IMR-90 (cell line): ENCODE results near the gene ASPN. TPM values are rescaled to one million over a fixed set of nuclear protein-coding genes. Genes with fewer than 3 reads are reported as not detected.

ENCODE experiments used
- ATAC-seq: fragments of 200-7000 bp; cut with Tn5 transposase; 2 replicates; pipeline ENCODE4 v1.9.1; 2020; ENCODE audit warnings: low read depth, mild to moderate bottlenecking, moderate library complexity
- BruUV-seq: library from RNA; stranded (reverse); fragments of 400-500 nt; replicated peaks from 2 replicates; lab custom pipeline; 2021; lab: Mats Ljungman, UMichigan
- CTCF ChIA-PET: fragments of 300-600 bp; formaldehyde crosslinking; extraction: SDS; loops from one replicate; lab custom pipeline; 2021; ENCODE audit warnings: antibody characterized with exemption; lab: Yijun Ruan, JAX
- POLR2A ChIA-PET: fragments of 300-600 bp; sonication (Branson Sonifier 250); formaldehyde crosslinking; loops from one replicate; lab custom pipeline; 2022; ENCODE audit warnings: antibody characterized with exemption; ENCODE audit not compliant: unreplicated experiment; lab: Charles Lee
- DNase-seq: peaks from one replicate; pipeline ENCODE4 v3.0.0; 2013
- H2AFZ ChIP-seq: replicated peaks from 2 replicates; pipeline ENCODE3; 2013; ENCODE audit warnings: low read length, mild to moderate bottlenecking; ENCODE audit not compliant: poor library complexity
- H2AK5ac ChIP-seq: 2 replicates; pipeline ENCODE4 v1.6.1; 2013; ENCODE audit warnings: low read depth, low read length, inconsistent platforms
- H2AK9ac ChIP-seq: replicated peaks from 2 replicates; pipeline ENCODE3; 2013; ENCODE audit warnings: mild to moderate bottlenecking, low read depth, low read length, moderate library complexity; ENCODE audit not compliant: poor library complexity
- H2BK120ac ChIP-seq: 2 replicates; pipeline ENCODE4 v1.6.1; 2013; ENCODE audit warnings: low read depth, low read length, inconsistent platforms
- H2BK15ac ChIP-seq: 3 replicates; pipeline ENCODE4 v1.6.1; 2013; ENCODE audit warnings: low read depth, low read length, inconsistent platforms
- H2BK20ac ChIP-seq: 2 replicates; pipeline ENCODE4 v1.6.1; 2013; ENCODE audit warnings: low read depth, mild to moderate bottlenecking, inconsistent platforms, low read length, moderate library complexity
- H2BK5ac ChIP-seq: 2 replicates; pipeline ENCODE4 v1.6.1; 2013; ENCODE audit warnings: mild to moderate bottlenecking, low read depth, low read length, inconsistent platforms; ENCODE audit not compliant: poor library complexity, severe bottlenecking
- H3K14ac ChIP-seq: replicated peaks from 2 replicates; pipeline ENCODE4 v1.6.1; 2013; ENCODE audit warnings: low read depth, low read length, inconsistent platforms
- H3K18ac ChIP-seq: 2 replicates; pipeline ENCODE4 v1.6.1; 2013; ENCODE audit warnings: low read depth, low read length, control low read depth
- H3K23ac ChIP-seq: 2 replicates; pipeline ENCODE4 v1.6.1; 2013; ENCODE audit warnings: low read depth, low read length, inconsistent platforms
- H3K27ac ChIP-seq: 2 replicates; pipeline ENCODE4 v1.5.1; 2013; ENCODE audit warnings: mild to moderate bottlenecking, control low read depth, low read length; ENCODE audit not compliant: insufficient read depth
- H3K27me3 ChIP-seq: 2 replicates; pipeline ENCODE4 v1.6.1; 2013; ENCODE audit warnings: low read length; ENCODE audit not compliant: control insufficient read depth, insufficient read depth
- H3K36me3 ChIP-seq: 2 replicates; pipeline ENCODE4 v1.6.1; 2013; ENCODE audit warnings: low read length, mixed read lengths; ENCODE audit not compliant: control insufficient read depth, insufficient read depth
- H3K4ac ChIP-seq: 2 replicates; pipeline ENCODE4 v1.6.1; 2013; ENCODE audit warnings: low read depth, low read length, inconsistent platforms
- H3K4me1 ChIP-seq: 2 replicates; pipeline ENCODE4 v1.6.1; 2013; ENCODE audit warnings: low read length, mixed read lengths; ENCODE audit not compliant: control insufficient read depth, insufficient read depth
- H3K4me2 ChIP-seq: 2 replicates; pipeline ENCODE4 v1.6.1; 2013; ENCODE audit warnings: low read depth, mild to moderate bottlenecking, control low read depth, low read length, moderate library complexity
- H3K4me3 ChIP-seq: 2 replicates; pipeline ENCODE4 v1.5.1; 2013; ENCODE audit warnings: low read depth, mild to moderate bottlenecking, control low read depth, low read length, moderate library complexity; ENCODE audit not compliant: insufficient read depth
- H3K56ac ChIP-seq: 2 replicates; pipeline ENCODE4 v1.6.1; 2013; ENCODE audit warnings: low read length, inconsistent platforms; ENCODE audit not compliant: insufficient read depth; ENCODE audit errors: extremely low read depth
- H3K79me1 ChIP-seq, 2 experiments: 2 replicates each; pipeline ENCODE4 v1.6.1; 2013; ENCODE audit warnings: low read length in 2 of 2, inconsistent platforms in 1 of 2, low read depth in 1 of 2
- H3K9ac ChIP-seq: 2 replicates; pipeline ENCODE4 v1.6.1; 2013; ENCODE audit warnings: low read depth, low read length, control low read depth
- H3K9me1 ChIP-seq: 2 replicates; pipeline ENCODE4 v1.6.1; 2013; ENCODE audit warnings: low read length, inconsistent platforms; ENCODE audit not compliant: insufficient read depth
- H3K9me3 ChIP-seq: 2 replicates; pipeline ENCODE4 v1.6.1; 2013; ENCODE audit warnings: low read length; ENCODE audit not compliant: control insufficient read depth, insufficient read depth
- H4K20me1 ChIP-seq: 2 replicates; pipeline ENCODE4 v1.6.1; 2013; ENCODE audit warnings: low read length, inconsistent platforms; ENCODE audit not compliant: insufficient read depth
- H4K5ac ChIP-seq: 2 replicates; pipeline ENCODE4 v1.6.1; 2013; ENCODE audit warnings: mild to moderate bottlenecking, low read depth, low read length, control low read depth
- H4K8ac ChIP-seq, 2 experiments: 2 replicates each; pipeline ENCODE4 v1.6.1; 2013; ENCODE audit warnings: low read depth in 2 of 2, low read length in 2 of 2, control low read depth in 1 of 2, inconsistent platforms in 1 of 2
- H4K91ac ChIP-seq: 2 replicates; pipeline ENCODE4 v1.6.1; 2013; ENCODE audit warnings: low read depth, low read length, inconsistent platforms; ENCODE audit not compliant: insufficient read depth
- BHLHE40 ChIP-seq: fragments of 150-350 bp; IDR thresholded peaks from 2 replicates; pipeline ENCODE4 v1.6.1; 2016; ENCODE audit warnings: mild to moderate bottlenecking, low read depth, low read length
- CEBPB ChIP-seq: IDR thresholded peaks from 2 replicates; pipeline ENCODE4 v1.6.1; 2012; ENCODE audit warnings: low read depth, low read length, improper control_type of control experiment
- CHD1 ChIP-seq: IDR thresholded peaks from 2 replicates; pipeline ENCODE4 v1.6.1; 2012; ENCODE audit warnings: low read depth, low read length, improper control_type of control experiment
- CTCF ChIP-seq: conservative IDR thresholded peaks from 2 replicates; pipeline ENCODE4 v1.5.1; 2012; ENCODE audit warnings: mild to moderate bottlenecking, low read depth, low read length, improper control_type of control experiment
- FOS ChIP-seq: fragments of 150-350 bp; IDR thresholded peaks from 2 replicates; pipeline ENCODE4 v1.6.1; 2016; ENCODE audit warnings: low read depth, low read length
- MAFK ChIP-seq: IDR thresholded peaks from 2 replicates; pipeline ENCODE4 v1.6.1; 2012; ENCODE audit warnings: low read depth, low read length, improper control_type of control experiment
- POLR2A ChIP-seq: IDR thresholded peaks from 2 replicates; pipeline ENCODE4 v1.6.1; 2012; ENCODE audit warnings: mild to moderate bottlenecking, low read depth, low read length
- RAD21 ChIP-seq: IDR thresholded peaks from 2 replicates; pipeline ENCODE4 v1.6.1; 2012; ENCODE audit warnings: low read length, improper control_type of control experiment
- RFX5 ChIP-seq: IDR thresholded peaks from 2 replicates; pipeline ENCODE4 v1.8.0; 2012; ENCODE audit warnings: low read depth, mild to moderate bottlenecking, low read length, moderate library complexity
- USF2 ChIP-seq: fragments of 150-350 bp; IDR thresholded peaks from 2 replicates; pipeline ENCODE4 v1.6.1; 2017; ENCODE audit warnings: mild to moderate bottlenecking, antibody characterized with exemption, low read length, low read depth
- WGBS, 2 experiments: methylation state at CpG; one replicate each; pipeline versions ENCODE4 v1.1.5 to v1.1.7; 2013; ENCODE audit warnings: missing lambda C conversion rate in 2 of 2; ENCODE audit not compliant: insufficient read length in 1 of 2; ENCODE audit errors: extremely low coverage in 2 of 2; 5-methylcytosine and 5-hydroxymethylcytosine counted together
- dilution Hi-C: fragments of 300-500 bp; cut with HindIII; formaldehyde crosslinking; loops from one replicate; pipeline ENCODE4 v1.14.3; 2018; ENCODE audit warnings: low sequenced_read_pairs; ENCODE audit not compliant: unreplicated experiment
- in situ Hi-C: fragments of 300-500 bp; cut with MboI; formaldehyde crosslinking; loops from 3 replicates; pipeline ENCODE4 v1.14.3; 2019; ENCODE audit warnings: low sequenced_read_pairs, inconsistent platforms, mixed read lengths
- intact Hi-C: fragments of 100-400 bp; cut with micrococcal nuclease; formaldehyde crosslinking; loops from 2 replicates; pipeline ENCODE4 v1.10.0; 2022
- polyA plus RNA-seq, 3 experiments: library from polyadenylated mRNA; depleted of rRNA; stranded (reverse); fragments of >200 nt; gene quantifications; 2 replicates each; pipeline ENCODE4 v1.2.3, GENCODE V29; 2012; ENCODE audit warnings: low replicate concordance in 1 of 3
- total RNA-seq: library from RNA; depleted of rRNA; stranded (reverse); fragments of >200 nt; gene quantifications from 2 replicates; pipeline ENCODE4 v1.2.3, GENCODE V29; 2012

ASPN gene
- total and polyA plus RNA-seq, 2 of the 4 experiments (the other 2 are of a cell fraction) = under 0.01 to 0.09 TPM

GRCh38 chr9:92476962-92477361 lies 5.3 kb downstream of the ASPN start:
- H3K23ac ChIP-seq = no peak overlapping the region
- no peak overlapping the region for H3K4me3 ChIP-seq
- H3K36me3 ChIP-seq = no peaks in the 10 kb centered on the region
- H2AFZ ChIP-seq = no peak overlapping the region
- BruUV-seq = no TSS peak
- H3K14ac ChIP-seq = no peak overlapping the region
- no peak overlapping the region for H3K27ac ChIP-seq
- no peak overlapping the region for H4K91ac ChIP-seq
- POLR2A ChIA-PET = no interaction called here
- no peak overlapping the region for H2BK15ac ChIP-seq
- no peak overlapping the region for H2AK5ac ChIP-seq
- CTCF ChIA-PET = no interaction called here
- no peak overlapping the region for H4K5ac ChIP-seq
- H3K4ac ChIP-seq = no peak overlapping the region
- no CpG with 5 or more reads among the region's 1 CpG for WGBS, 2 experiments
- H3K27me3 ChIP-seq = no peaks in the 10 kb centered on the region
- H2BK20ac ChIP-seq = no peak overlapping the region
- H3K9ac ChIP-seq = no peak overlapping the region
- no peak overlapping the region for H2BK120ac ChIP-seq
- H2BK5ac ChIP-seq = no peak overlapping the region
- in situ Hi-C loops (no loop called here), intact Hi-C loops (no loop called here), dilution Hi-C loops (no loop called here)
- no peak for ATAC-seq
- H4K20me1 ChIP-seq = no peaks in the 10 kb centered on the region
- H4K8ac ChIP-seq = no peak overlapping the region
- H3K18ac ChIP-seq = no peak overlapping the region
- peaks cover 8% of the 10 kb centered on the region for H3K4me1 ChIP-seq
- H3K9me1 ChIP-seq = no peaks in the 10 kb centered on the region
- no peaks in the 10 kb centered on the region for H3K9me3 ChIP-seq
- H3K4me2 ChIP-seq = no peak overlapping the region
- TF ChIP-seq FOS (no peak), RFX5 (no peak), USF2 (no peak), BHLHE40 (no peak), MAFK (no peak), CHD1 (no peak), CEBPB (no peak), POLR2A (no peak), CTCF (no peak), RAD21 (no peak)
- no peak overlapping the region for H2AK9ac ChIP-seq
- H3K79me1 ChIP-seq = no peaks in the 10 kb centered on the region
- no peak overlapping the region for H3K56ac ChIP-seq
- DNase-seq = no peak
